DOHH2 (cell line): ENCODE results near the gene FOXA3.
A peak's percentile ranks its signal among the peaks of the same experiment; 100 is the strongest.

Experiments
- H3F3A ChIP-seq: fragments of 200-600 bp; sonication (generic), shearing (Covaris generic); 2 replicates; pipeline ENCODE4 v1.6.0; 2016; ENCODE audit warnings: antibody characterized with exemption, mild to moderate bottlenecking; ENCODE audit not compliant: control insufficient read depth, insufficient read depth
- H3K27ac ChIP-seq: fragments of 200-600 bp; sonication (generic); 2 replicates; pipeline ENCODE4 v1.5.1; 2014; ENCODE audit warnings: low read depth, mild to moderate bottlenecking, low read length, moderate library complexity
- H3K27me3 ChIP-seq: fragments of 200-600 bp; sonication (generic); 2 replicates; pipeline ENCODE4 v1.6.1; 2014; ENCODE audit warnings: mild to moderate bottlenecking, low read length, mixed read lengths; ENCODE audit not compliant: control insufficient read depth
- H3K36me3 ChIP-seq: fragments of 200-600 bp; sonication (generic); 2 replicates; pipeline ENCODE4 v1.6.1; 2014; ENCODE audit warnings: mild to moderate bottlenecking, low read length, moderate library complexity, mixed read lengths; ENCODE audit not compliant: control insufficient read depth
- H3K4me1 ChIP-seq: fragments of 200-600 bp; sonication (generic); 2 replicates; pipeline ENCODE4 v1.6.1; 2014; ENCODE audit warnings: mild to moderate bottlenecking, low read length, mixed read lengths; ENCODE audit not compliant: control insufficient read depth
- H3K4me2 ChIP-seq: fragments of 200-600 bp; sonication (generic); 2 replicates; pipeline ENCODE4 v1.6.0; 2014; ENCODE audit warnings: mild to moderate bottlenecking, low read length, moderate library complexity
- H3K4me3 ChIP-seq: fragments of 200-600 bp; sonication (generic); 2 replicates; pipeline ENCODE4 v1.5.1; 2014; ENCODE audit warnings: mild to moderate bottlenecking, low read length, mixed read lengths
- H3K79me2 ChIP-seq: fragments of 200-600 bp; sonication (generic); 2 replicates; pipeline ENCODE4 v1.6.1; 2014; ENCODE audit warnings: mild to moderate bottlenecking, low read length, mixed read lengths; ENCODE audit not compliant: control insufficient read depth
- H3K9me2 ChIP-seq: fragments of 200-600 bp; sonication (generic); replicated peaks from 2 replicates; pipeline ENCODE4 v1.6.1; 2014; ENCODE audit warnings: mild to moderate bottlenecking, low read length, mixed read lengths; ENCODE audit not compliant: control insufficient read depth
- H3K9me3 ChIP-seq: fragments of 200-600 bp; sonication (generic); 2 replicates; pipeline ENCODE4 v1.6.1; 2014; ENCODE audit warnings: antibody characterized with exemption, low read length, mixed read lengths; ENCODE audit not compliant: control insufficient read depth, insufficient read depth
- H4K20me1 ChIP-seq: fragments of 200-600 bp; sonication (generic); 2 replicates; pipeline ENCODE4 v1.6.0; 2014; ENCODE audit warnings: low read depth, mild to moderate bottlenecking, antibody characterized with exemption, low read length, moderate library complexity; ENCODE audit not compliant: control insufficient read depth, insufficient read depth
- CTCF ChIP-seq: fragments of 200-600 bp; sonication (generic); IDR thresholded peaks from one replicate; pipeline ENCODE4 v1.5.1; 2014; ENCODE audit warnings: antibody characterized with exemption, mild to moderate bottlenecking, low read depth, low read length; ENCODE audit not compliant: poor library complexity, severe bottlenecking
- EZH2phosphoT487 ChIP-seq: fragments of 200-600 bp; sonication (generic); IDR thresholded peaks from 2 replicates; pipeline ENCODE4 v1.6.1; 2017; ENCODE audit warnings: borderline replicate concordance, mild to moderate bottlenecking, antibody characterized with exemption, low read length, moderate library complexity, mixed read lengths

The FOXA3 gene

GRCh38 chr19:45876161-45876410, 12.0 kb downstream of the FOXA3 start:
- H3K27ac ChIP-seq = no peak overlapping the region
- no peaks in the 10 kb centered on the region for H3F3A ChIP-seq
- no peaks in the 10 kb centered on the region for H3K36me3 ChIP-seq
- H3K9me2 ChIP-seq = no peaks in the 10 kb centered on the region
- no peaks in the 10 kb centered on the region for H4K20me1 ChIP-seq
- peaks cover 11% of the 10 kb centered on the region for H3K4me1 ChIP-seq
- H3K9me3 ChIP-seq = no peaks in the 10 kb centered on the region
- H3K4me2 ChIP-seq = no peak overlapping the region
- H3K4me3 ChIP-seq = no peak overlapping the region
- peaks cover 34% of the 10 kb centered on the region for H3K27me3 ChIP-seq
- H3K79me2 ChIP-seq = no peaks in the 10 kb centered on the region
- TF ChIP-seq CTCF = no peak
- TF ChIP-seq EZH2phosphoT487 = no peak

GRCh38 chr19:45876411-45877197, 12.5 kb downstream of the FOXA3 start:
- no peaks in the 10 kb centered on the region for H3K9me2 ChIP-seq
- H3K9me3 ChIP-seq = no peaks in the 10 kb centered on the region
- H3K27ac ChIP-seq = no peak overlapping the region
- no peaks in the 10 kb centered on the region for H3K79me2 ChIP-seq
- peaks cover 11% of the 10 kb centered on the region for H3K4me1 ChIP-seq
- H3F3A ChIP-seq = no peaks in the 10 kb centered on the region
- no peak for TF ChIP-seq CTCF
- TF ChIP-seq EZH2phosphoT487 = 0 out of 2 replicates have a peak, but pooled peaks have one; percentile 23
- H3K4me3 ChIP-seq = peak overlapping the region; percentile 20; the same call in 1 of the 2 replicates
- no peaks in the 10 kb centered on the region for H3K36me3 ChIP-seq
- peak overlapping the region; percentile 45 for H3K4me2 ChIP-seq
- H4K20me1 ChIP-seq = no peaks in the 10 kb centered on the region
- peaks cover 34% of the 10 kb centered on the region for H3K27me3 ChIP-seq

- Histone ChIP-seq H3K4me2 (no peak overlapping the region), H4K20me1 (peaks cover 15% of the 10 kb centered on the region; the same call in 1 of the 2 replicates), H3K9me3 (no peaks in the 10 kb centered on the region), H3K27ac (no peak overlapping the region), H3F3A (no peaks in the 10 kb centered on the region), H3K27me3 (peaks cover 34% of the 10 kb centered on the region), H3K9me2 (no peaks in the 10 kb centered on the region), H3K36me3 (peaks cover 11% of the 10 kb centered on the region), H3K4me1 (peaks cover 17% of the 10 kb centered on the region), H3K79me2 (peaks cover 8% of the 10 kb centered on the region), H3K4me3 (no peak overlapping the region)
- TF ChIP-seq EZH2phosphoT487 (no peak), CTCF (no peak)
These were observed 14.1 kb downstream of the FOXA3 start for GRCh38 chr19:45878043-45878794.
